ENCODE results near the gene MED13. TPM values are rescaled to one million over a fixed set of nuclear protein-coding genes. Genes with fewer than 3 reads are reported as not detected.

The MED13 gene
- total RNA-seq, 4 donors from 2014 or later: 67.3 to 114 (median 79.8) TPM

GRCh38 chr17:62076864-62077788 is 12.0 kb upstream of the MED13 start:
- no peak for TF ChIP-seq CTCF (IDR thresholded peaks at IDR 0.05; ENCODE audit: low read depth)

- TF ChIP-seq CTCF (IDR thresholded peaks at IDR 0.05; ENCODE audit: low read depth): no peak
Measured at GRCh38 chr17:62075308-62075815, 10.3 kb upstream of the MED13 start.

GRCh38 chr17:62073993-62074392 is 8.9 kb upstream of the MED13 start:
- no peak for TF ChIP-seq CTCF (IDR thresholded peaks at IDR 0.05; ENCODE audit: low read depth)

DNA sequence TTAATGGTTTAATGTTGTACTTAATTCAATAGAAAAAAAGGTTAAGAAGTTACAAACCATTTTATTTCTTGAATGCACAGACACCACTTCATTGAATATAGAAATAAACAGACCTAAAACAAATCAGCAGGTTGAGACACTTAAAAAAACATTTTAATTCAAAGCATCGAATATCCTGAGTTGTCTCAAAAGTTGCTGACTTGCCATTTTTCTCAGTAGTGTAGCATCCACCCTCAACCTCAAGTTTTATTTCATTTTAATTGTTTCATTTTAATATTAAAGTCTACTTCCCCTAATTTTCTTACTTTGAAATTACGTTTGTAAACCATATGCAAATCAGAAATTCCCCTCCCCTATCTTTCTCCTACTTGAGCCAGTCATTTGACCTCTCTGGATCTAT is 5.8 kb upstream of the MED13 start:
- TF ChIP-seq CTCF (IDR thresholded peaks at IDR 0.05; ENCODE audit: low read depth): no peak

DNA sequence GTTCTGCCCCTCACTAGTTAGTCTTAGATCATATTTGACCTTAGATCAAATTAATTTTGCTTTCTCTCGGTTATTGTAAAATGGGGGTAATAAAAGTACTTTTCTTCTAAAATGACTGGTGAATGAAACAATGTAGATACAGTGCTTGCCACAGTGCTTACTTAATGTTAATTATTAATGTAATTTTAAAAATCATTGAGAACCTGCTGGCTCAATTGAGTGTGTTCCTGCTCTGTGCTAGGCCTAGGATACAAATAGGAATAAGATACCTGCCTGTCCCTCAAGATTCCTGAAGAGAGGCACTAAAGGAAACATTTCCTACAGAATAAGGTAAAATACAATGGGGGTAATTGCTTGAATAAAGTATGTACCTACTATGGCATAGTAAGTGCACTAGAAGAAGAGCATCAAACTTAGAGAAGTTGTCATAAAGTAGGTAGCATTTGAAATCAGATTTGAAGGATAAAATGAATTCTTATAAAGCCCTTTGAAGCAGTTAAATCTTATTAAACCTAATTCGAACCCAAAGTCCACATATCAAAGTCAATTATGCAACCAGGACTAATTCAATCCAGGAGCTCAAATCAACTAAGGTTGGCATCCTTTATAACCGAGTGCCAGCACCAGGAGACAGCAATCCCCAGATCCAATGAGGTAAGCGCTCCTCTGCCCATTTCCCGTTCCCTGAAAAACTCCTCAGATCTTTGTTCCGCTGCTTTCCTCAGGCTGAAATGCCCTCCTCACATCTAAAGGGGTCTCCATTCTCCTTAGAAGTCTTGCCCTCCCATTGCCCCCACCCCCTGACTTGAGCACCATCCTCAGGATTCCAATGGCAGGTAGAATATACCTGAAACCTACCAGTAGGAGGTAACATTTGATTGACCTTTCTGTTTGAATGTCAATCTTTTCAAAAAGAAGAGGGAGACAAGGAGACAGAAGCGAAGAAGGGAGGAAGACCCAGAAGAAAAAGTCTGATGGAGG is 2.4 kb upstream of the MED13 start:
- no peak for TF ChIP-seq CTCF (IDR thresholded peaks at IDR 0.05; ENCODE audit: low read depth)

- TF ChIP-seq CTCF (IDR thresholded peaks at IDR 0.05; ENCODE audit: low read depth): no peak
Measured at GRCh38 chr17:62065611-62066468, 762 bp upstream of the MED13 start.
